DMS53 (cell line): ENCODE results near the gene RFC4.

Source experiments
- DNase-seq: peaks from one replicate; lab custom pipeline; 2025; lab: John Stamatoyannopoulos, UW

The RFC4 gene

DNA sequence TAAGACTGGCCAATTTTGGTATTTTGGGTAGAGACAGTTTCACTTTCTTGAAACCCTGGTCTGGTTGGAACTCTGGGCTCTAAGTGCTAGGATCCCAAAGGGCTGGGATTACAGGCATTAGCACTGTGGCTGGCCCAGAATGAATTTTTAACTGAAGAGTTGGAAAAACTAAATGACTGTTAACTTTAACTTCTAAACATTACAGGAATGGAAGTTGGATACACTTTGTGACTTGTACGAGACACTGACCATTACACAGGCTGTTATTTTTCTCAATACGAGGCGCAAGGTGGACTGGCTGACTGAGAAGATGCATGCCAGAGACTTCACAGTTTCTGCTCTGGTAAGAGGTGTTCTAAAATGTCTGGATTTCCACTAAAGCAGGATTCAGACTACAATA is 19.4 kb downstream of the RFC4 start:
- DNase-seq: no peak

DNA sequence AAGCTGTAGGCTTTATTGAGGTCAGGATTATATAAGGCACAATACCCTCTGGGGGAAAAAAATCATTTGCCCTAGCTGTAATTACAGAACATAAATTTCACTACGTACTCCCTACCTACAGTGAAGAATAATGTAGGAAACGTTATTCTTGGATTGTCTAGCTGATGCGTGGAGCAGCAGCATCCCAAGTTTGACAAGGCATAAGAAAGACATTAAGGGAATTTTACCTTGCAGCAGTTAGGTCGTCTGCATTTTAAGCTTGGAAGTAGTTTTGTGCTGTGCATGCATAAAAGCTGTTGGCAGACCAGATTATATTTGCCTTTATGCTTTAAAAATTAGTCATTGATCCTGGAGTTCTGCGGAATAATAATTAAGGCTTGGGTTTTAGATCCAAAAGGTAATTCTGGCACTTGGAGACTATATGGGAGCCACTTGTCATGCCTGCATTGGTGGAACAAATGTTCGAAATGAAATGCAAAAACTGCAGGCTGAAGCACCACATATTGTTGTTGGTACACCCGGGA is 20.7 kb downstream of the RFC4 start:
- DNase-seq: peak; percentile 20

DNA sequence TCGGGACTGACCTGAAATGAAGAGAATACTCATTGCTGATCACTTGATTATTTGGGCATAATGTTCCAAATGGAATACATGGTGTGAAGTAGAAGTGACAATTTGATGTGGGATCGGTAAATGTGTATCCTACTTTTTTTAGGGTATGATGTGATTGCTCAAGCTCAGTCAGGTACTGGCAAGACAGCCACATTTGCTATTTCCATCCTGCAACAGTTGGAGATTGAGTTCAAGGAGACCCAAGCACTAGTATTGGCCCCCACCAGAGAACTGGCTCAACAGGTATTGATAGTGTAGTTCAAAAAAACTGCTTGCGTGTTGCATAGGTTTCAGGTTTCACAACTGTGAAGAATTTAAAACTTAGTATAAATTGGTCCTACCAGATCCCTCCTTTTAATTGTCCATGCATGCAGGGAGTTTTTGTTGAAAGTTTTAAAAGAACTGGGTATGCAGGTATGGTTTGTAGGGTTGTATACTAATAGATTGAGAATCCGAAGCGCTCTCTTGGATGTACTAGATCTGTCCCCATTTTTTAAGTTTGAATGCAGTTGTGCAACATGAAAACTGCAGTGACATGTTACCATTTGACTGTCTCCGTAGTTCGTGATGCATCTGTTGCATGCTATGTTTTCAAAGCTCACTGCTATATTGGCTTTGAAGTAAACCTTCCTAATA is 21.3 kb downstream of the RFC4 start:
- DNase-seq: peak; percentile 41

DNA sequence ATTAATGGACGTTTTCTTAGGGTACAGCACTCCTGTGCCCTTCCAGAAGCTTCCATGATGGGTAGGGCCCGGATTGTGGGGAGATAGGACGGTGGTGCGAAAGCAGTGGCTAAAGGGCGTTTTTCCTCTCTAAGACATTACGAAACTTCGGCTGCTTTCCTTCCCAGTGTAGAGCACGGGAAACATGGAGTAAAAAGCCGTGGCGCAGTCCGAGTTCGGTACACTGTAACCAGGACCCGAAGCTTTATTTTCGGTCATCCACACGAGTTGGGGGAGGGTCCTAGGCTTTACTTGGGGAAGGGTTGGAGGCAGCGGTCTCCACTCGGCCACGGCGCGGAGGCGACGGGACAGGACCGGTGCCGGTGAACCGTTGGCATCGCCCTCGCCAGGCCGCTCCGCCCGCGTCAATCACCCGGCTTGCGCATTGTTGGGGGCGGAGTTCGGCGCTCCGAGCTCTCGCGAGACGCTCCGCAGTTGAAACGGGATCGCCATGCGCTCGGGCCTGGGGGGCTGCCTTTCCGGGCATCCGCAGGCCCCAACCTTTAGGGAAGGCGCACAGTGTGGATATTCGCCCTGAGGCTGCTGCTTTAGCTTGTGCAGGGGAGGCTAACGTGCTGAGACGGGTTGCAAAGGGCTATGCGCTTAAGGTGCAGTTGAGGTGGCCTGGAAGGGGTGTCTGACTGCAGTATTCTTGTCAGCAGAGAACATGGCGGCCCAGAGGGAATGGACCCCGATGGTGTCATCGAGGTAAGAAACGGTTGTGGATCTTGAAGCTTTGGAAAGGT is 22.4 kb downstream of the RFC4 start:
- peak; percentile 82 for DNase-seq

DNA sequence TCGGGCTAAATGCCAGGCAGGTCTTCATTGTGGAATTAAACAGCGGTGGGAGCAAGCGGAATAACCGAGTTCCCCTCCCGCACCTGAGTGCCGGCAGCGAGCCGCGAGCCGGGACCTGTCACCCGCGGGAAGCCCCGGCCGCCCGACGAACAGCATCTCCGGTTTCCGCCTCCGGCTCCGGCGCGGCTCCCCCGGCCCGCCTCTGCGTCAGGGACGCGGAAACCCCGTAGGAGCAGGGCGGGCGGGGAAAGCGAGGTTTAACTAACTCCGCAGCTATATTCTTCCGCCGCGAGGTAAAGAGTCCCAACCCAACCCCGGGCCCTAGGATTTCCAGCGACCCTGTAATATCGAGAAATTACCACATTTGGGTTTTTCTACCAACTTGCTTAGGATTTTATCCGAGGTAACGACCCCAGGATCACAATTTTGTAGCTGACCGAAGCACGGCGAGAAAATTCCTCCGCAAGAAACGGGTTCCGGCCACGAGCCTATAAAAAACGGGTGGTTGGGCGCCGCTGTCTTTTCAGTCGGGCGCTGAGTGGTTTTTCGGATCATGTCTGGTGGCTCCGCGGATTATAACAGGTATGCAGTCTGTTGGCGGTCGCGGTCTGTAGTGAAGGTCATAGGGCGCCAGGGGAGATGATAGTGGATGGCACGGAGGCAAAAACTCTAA is 23.1 kb downstream of the RFC4 start, which contains the start of gene EIF4A2:
EIF4A2 (plus strand) TSS at position 520 of the 673 bp plus-strand sequence; CDS start at position 554, 34 bp downstream.
- peak; percentile 95 for DNase-seq

DNA sequence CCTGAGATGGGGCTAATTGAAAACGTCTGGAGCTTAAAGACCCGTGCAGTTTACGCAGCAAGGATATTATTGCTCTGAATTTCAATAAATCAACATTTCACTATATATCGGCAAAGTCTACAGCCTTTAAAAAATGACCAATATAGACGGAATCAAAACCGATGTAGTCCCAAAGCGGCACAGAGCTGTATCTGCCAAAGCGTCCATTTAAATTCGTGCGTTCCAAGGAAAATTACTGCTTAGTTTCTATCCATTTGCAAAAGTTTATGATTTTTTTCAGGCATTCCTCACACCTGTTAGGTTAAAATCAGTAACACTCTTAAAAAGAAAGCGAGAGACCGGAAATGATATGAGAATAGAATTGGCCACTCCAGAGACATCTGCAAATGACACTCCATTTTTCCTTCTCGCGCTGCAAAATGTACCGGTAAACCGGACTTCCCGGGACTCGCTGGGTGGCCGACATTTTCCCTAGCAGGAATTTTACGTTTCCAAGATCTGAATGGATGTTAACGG is 23.7 kb downstream of the RFC4 start:
- DNase-seq: no peak

DNA sequence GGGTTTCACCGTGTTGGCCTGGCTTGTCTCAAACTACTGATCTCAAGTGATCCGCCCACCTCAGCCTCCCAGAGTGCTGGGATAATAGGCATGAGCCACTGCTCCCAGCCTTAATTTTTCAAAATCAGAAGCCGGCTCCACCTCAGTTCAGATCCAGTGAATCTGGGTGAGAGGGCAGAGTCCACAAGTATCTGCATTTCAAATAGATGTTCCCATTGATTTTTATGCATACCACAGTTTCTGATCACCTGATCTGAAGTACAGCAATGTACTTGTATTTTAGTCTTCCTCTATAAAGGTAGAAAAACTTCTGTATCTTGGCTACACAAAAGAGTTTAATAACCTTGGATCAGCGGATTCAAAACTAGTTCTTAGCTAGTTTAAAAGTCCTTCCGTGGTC is 27.1 kb downstream of the RFC4 start:
- DNase-seq: no peak

DNA sequence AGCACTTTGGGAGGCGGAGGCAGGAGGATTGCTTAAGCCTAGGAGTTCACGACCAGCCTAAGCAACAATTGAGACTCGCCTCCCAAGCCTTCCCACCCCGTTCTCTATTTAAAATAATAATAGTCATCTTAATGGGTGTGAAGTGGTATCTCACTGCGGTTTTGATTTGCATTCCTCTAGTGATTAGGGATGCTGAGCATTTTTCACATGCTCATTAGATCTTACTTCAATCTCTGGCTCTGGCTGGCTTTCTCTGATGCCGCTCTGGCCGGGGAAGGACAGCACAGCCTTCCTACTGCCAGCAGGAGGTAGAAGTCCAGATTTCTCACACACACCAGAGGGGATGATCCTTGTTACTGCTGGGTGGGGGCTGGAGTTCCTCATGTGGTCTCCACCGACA is 30.3 kb downstream of the RFC4 start:
- DNase-seq: no peak

DNA sequence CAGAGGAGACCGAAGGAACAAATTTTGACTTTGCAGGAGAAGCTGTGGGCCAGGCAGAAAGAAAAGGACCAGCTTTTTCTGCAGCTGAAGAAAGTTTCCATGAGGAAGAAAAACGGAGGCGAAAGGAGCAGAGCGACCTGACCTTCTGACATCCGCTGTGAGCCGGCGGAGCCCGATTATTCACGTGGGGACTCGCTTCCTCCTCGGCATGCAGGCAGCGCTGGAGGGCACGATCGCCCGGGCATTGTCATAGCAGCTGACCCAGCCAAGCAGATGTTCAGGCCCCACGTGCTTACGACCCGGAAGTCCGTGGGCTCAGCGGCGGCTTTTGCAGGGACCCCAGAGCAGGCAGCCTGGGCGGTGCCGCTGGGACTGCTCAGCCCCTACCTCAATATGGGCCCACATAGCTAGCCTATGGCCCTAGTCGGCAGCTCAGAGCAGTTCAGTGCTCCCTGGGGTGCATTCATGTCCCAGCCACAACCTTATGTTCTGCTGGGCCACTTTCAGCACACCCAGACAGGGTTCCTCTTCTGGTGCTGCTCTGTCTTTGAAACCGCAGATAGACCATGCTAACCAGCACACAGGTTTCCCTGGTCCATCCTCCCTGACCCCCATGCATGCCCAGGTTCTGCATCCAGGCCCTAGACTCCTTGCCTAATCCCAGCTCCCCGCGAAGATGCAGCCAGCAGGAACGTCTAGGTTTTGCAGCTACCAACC is 33.4 kb downstream of the RFC4 start:
- DNase-seq: peak; percentile 90

DNA sequence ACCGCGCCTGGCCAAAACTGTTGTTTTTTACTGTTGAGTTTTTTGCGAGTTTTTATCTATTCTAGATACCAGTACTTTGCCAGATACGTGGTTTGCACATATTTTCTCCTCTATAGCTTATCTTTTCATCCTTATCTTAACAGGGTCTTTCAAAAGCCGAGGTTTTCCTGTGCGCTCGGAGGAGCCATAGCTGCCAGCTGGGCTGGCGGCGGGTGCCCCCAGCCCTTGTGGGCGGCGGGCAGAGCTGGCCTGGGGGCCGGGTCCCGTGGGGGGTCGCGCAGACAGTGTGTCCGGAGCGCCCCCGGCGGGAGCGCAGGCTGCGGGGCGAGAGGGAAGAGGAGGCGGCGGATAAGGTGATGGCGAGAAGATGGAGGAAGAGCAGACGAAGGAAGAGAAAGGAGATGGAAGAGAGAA is 34.0 kb downstream of the RFC4 start:
- DNase-seq: peak; percentile 53

DNA sequence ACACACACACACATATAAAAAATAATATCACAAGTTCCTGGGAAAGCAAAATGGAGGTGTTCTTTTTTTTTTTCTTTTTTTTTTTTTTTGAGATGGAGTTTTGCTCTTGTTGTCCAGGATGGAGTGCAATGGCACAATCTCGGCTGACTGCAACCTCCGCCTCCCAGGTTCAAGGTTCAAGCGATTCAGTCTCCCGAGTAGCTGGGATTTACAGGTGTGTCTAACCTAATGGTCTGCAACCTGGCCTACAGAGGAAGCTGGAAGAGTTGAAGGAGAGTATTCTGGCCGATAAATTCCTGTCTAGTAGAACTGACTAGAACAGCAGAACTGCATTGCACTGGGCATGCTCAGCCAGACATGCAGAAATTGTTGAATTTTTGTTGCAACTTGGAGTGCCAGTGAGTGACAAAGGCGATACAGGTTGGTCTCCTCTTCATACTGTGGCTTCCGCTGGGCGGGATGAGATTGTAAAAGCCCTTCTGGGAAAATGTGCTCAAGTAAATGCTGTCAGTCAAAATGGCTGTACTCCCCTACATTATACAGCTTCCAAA is 45.3 kb downstream of the RFC4 start:
- no peak for DNase-seq

DNA sequence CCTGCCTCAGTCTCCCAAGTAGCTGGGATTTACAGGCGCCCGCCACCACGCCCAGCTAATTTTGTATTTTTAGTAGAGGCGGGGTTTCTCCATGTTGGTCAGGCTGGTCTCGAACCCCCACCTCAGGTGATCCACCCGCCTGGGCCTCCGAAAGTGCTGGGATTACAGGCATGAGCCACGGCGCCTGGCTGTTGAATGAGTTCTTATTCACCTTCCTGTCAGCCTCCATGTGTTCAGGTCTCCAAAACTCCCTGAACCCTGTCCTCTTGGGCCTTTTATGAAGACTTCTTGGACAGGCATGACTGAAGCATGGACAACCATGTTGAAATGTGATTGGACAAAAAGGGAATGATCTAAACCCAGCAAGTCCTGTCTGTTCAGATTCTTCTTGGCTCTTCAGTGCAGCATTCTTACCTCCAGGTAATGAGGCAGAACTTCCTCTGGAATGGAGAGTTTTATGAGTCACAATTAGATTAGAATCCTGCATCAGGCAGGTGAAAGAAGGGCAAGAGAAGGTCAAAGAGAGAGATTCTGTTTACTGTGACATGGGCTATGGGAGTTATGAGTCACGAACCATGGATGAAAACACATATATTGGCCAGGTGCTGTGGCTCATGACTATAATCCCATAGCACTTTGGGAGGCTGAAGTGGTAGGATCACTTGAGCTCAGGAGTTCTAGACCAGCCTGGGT is 46.0 kb downstream of the RFC4 start:
- DNase-seq: peak; percentile 91

DNA sequence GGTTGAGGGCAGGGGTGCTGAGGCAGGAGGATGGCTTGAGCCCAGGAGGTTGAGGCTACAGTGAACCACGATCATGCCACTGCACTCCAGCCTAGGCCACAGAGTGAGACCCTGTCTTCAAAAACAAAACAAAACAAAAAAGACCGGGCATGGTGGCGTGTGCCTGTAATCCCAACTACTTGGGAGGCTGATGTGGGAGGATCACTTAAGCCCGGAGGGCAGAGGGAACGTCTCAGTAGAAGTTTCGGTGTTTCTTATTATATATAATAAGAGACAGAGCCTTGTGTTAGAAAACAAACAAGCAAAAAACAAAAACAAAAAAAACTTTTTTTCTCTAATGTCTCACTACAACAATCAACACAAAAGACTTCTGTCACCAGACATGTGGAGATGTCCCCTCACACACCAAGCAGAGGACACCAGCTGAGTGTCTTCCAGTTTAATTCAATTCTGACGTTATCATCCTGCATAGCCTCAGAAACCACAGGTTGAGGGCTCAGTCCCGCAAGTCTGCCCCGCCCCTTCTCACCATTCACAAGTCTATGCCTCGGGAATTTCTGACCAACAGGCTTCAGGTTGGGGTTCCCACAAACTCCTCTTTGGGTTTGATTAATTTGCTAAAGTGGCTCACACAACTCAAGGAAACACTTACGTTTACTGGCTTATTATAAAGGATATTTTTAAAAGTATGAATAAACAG is 46.9 kb downstream of the RFC4 start:
- no peak for DNase-seq

DNA sequence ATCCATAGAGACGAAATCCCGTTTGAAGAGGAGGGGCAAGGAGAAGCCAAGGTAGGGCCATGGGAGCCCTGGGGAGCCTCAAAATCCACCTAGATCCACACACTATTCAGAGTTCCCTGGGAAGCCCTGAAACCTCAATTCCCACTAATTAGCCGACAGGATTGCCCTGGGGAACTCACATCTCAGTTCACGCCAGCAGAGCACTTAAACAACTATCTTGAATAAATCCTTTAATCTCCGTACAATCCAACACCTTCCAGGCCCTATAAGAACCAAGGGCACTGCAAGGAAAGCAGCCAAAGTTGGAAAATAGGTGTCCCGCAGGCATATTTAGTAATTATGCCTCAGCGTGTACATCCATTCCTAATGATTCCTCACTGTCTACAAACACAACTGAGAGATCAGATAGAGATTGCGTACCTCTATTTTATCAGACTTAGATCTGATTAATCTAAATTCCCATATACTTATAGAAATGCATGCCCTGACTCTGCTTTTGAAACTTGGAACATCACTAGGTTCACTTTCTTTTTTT is 48.5 kb downstream of the RFC4 start:
- DNase-seq: no peak

DNA sequence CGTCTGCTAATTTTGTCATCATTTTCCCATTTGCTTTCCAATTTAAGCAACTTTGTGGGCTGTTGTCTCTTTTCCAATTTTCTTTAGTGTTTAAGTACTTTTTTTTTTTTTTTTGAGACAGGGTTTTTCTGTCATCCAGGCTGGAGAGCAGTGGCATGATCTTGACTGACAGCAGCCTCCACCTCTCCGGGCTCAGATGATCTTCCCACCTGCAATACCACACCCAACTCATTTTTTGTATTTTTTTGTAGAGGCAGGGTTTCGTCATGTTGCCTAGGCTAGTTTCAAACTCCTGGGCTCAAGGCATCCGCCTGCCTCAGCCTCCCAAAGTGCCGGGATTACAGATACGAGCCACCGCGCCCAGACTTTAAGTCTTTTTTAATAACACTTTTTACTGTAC is 49.1 kb downstream of the RFC4 start:
- DNase-seq: no peak

DNA sequence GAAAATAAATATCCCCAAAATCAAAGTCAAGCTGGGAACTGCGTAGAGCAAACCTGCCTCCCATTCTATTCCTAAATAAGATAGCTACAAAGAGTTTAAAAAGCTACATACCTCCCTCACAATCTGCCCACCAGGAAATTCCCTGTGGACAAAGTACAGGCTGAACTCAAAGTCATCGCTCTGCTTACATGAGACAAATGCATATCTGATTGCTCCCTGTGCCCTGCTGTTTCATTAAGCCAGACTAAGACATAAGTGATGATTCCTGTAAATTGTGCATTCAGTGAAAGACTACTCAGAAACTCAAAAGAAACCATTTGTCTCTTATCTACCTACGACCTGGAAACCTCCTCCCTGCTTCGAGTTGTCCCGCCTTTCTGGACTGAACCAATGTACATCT is 51.4 kb downstream of the RFC4 start:
- DNase-seq: no peak

DNA sequence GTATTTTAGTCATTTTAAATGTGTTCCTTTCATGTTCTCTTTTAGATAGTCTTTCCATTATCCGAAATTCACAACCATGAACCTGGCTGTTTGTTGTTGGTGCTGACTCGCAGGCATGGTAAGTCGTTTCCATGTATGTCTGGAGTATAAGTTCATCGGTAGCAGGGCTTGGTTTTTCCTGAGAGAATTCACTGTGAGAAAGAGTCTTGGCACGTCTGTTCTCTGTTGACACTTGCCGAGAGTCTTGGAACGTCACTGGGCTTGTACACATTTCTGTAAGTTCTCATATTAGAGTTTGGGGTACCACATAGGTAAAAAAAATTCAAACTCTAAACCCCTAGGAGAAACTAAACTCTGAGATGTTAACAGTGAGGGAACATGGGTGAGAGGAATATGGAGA is 52.3 kb downstream of the RFC4 start:
- no peak for DNase-seq

DNA sequence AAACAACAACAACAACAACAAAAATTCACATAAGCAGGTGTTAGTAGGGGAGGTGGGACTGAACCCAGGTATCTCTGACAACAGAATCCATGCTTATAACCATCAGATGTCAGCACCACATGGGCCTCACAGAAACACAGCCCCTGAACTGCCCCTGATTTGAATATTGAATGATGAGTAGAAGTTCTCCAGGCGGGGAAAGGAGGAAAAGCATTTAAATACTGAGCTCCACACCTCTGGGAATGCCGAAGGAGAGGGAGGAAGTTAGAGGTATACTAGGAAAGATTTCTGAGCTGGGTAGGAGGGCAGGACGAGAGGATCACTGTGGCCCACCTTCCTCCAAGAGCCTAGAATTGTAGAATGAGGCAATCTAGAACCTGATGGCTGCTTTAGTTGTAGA is 54.8 kb downstream of the RFC4 start:
- DNase-seq: no peak

DNA sequence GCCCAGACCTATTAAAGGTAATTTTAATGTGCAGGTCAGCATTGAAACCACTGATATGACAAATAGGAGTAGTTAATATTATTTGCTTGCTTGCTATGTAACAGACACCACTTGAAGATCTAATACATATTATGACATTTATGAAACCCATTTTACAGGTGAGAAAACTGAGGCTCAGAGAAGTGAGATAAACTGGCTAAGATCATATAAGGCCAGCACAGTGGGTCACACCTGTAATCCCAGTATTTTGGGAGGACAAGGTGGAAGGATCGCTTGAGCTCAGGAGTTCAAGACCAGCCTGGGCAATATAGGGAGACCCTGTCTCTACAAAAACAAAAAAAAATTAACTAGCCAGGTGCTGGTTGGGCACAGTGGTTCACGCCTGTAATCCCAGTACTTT is 56.0 kb downstream of the RFC4 start:
- no peak for DNase-seq

DNA sequence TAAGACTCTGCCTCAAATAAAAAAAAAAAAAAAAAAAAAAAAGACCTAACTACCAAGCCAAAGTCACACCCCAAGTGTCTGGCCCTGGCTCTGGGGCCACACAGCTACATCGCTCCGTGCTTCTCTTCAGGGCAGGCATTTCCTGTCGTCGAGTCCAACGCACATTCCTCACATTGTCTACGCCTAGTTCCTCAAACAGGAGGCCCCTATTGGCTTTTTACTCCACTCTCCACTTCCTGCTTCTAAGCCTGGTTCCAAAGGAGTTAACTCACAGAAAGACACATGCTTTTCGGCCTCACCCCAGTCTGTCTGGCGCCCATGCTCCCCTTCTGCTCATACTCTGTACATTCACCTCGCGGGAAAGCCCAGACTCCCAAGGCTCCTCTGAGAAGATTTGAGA is 60.3 kb downstream of the RFC4 start:
- DNase-seq: peak; percentile 20
